GM21717 (cell line): ENCODE results near the gene FRMPD4.

Experiments used
- ATAC-seq: cut with Tn5 transposase; IDR thresholded peaks from one replicate; pipeline ENCODE4 v1.9.1; 2021; ENCODE audit warnings: mild to moderate bottlenecking, moderate library complexity; ENCODE audit not compliant: unreplicated experiment

FRMPD4 gene

GRCh38 chrX:12423346-12423745 lies 285.1 kb downstream of the FRMPD4 start:
- no peak for ATAC-seq

- no peak for ATAC-seq
These were observed 287.2 kb downstream of the FRMPD4 start for GRCh38 chrX:12425496-12425895.

GRCh38 chrX:12426420-12426819 lies 288.1 kb downstream of the FRMPD4 start:
- no peak for ATAC-seq

- ATAC-seq, result no peak
These were observed 296.2 kb downstream of the FRMPD4 start for GRCh38 chrX:12434493-12434892.

- no peak for ATAC-seq
These were observed 301.1 kb downstream of the FRMPD4 start for GRCh38 chrX:12439416-12439815.

- no peak for ATAC-seq
These were observed 302.0 kb downstream of the FRMPD4 start for GRCh38 chrX:12440246-12440645.

- ATAC-seq, result no peak
These were observed 303.3 kb downstream of the FRMPD4 start for GRCh38 chrX:12441381-12442128.

- ATAC-seq, result peak; percentile 94
These were observed 305.3 kb downstream of the FRMPD4 start for GRCh38 chrX:12443534-12444098.

GRCh38 chrX:12446342-12447075 lies 308.2 kb downstream of the FRMPD4 start:
- no peak for ATAC-seq

- no peak for ATAC-seq
These were observed 309.3 kb downstream of the FRMPD4 start for GRCh38 chrX:12447448-12448064.

GRCh38 chrX:12452268-12452667 lies 314.0 kb downstream of the FRMPD4 start:
- no peak for ATAC-seq

- no peak for ATAC-seq
These were observed 322.7 kb downstream of the FRMPD4 start for GRCh38 chrX:12460929-12461328.

- no peak for ATAC-seq
These were observed 324.8 kb downstream of the FRMPD4 start for GRCh38 chrX:12463052-12463451.

- no peak for ATAC-seq
These were observed 325.6 kb downstream of the FRMPD4 start for GRCh38 chrX:12463873-12464272.

GRCh38 chrX:12467321-12467720 lies 329.0 kb downstream of the FRMPD4 start:
- no peak for ATAC-seq

- no peak for ATAC-seq
These were observed 331.0 kb downstream of the FRMPD4 start for GRCh38 chrX:12469296-12469695.

GRCh38 chrX:12471061-12471460 lies 332.8 kb downstream of the FRMPD4 start:
- no peak for ATAC-seq

- ATAC-seq, result no peak
These were observed 342.7 kb downstream of the FRMPD4 start for GRCh38 chrX:12480956-12481355.

- no peak for ATAC-seq
These were observed 349.9 kb downstream of the FRMPD4 start for GRCh38 chrX:12488220-12488619.

- ATAC-seq, result no peak
These were observed 350.5 kb downstream of the FRMPD4 start for GRCh38 chrX:12488771-12489170.

GRCh38 chrX:12489341-12489740 lies 351.1 kb downstream of the FRMPD4 start:
- no peak for ATAC-seq
